WERI-Rb-1 (cell line): ENCODE measurements around the gene SH3PXD2B.

ENCODE experiments used
- DNase-seq: peaks from one replicate; pipeline ENCODE4 v3.0.0-alpha.2; 2020
- H3K27ac ChIP-seq: fragments of 250-450 bp; sonication (Bioruptor Pico); 2 replicates; pipeline ENCODE4 v1.5.1; 2020; ENCODE audit warnings: mild to moderate bottlenecking, moderate library complexity
- H3K27me3 ChIP-seq: fragments of 250-450 bp; sonication (Bioruptor Pico); 2 replicates; pipeline ENCODE4 v1.5.1; 2021; ENCODE audit warnings: mild to moderate bottlenecking, low read depth, moderate library complexity; ENCODE audit not compliant: insufficient read depth, severe bottlenecking
- H3K36me3 ChIP-seq: fragments of 250-450 bp; sonication (Bioruptor Pico); 2 replicates; pipeline ENCODE4 v1.5.1; 2020; ENCODE audit warnings: mild to moderate bottlenecking, moderate library complexity
- H3K4me3 ChIP-seq: 2 replicates; pipeline ENCODE4 v1.5.1; 2011; ENCODE audit warnings: low read depth, mild to moderate bottlenecking, control low read depth, low read length
- H3K9me3 ChIP-seq: fragments of 250-450 bp; sonication (Bioruptor Pico); 2 replicates; pipeline ENCODE4 v1.5.1; 2021; ENCODE audit warnings: mild to moderate bottlenecking, moderate library complexity; ENCODE audit not compliant: severe bottlenecking
- TF ChIP-seq, protein P1 (sequence below): IDR thresholded peaks from 2 replicates; pipeline ENCODE4 v1.5.1; 2011; ENCODE audit warnings: low read depth, mild to moderate bottlenecking, control low read depth, inconsistent platforms, low read length

SH3PXD2B gene

GRCh38 chr5:172498431-172499129 is 44.3 kb upstream of the SH3PXD2B start:
- no peaks in the 10 kb centered on the region for H3K27me3 ChIP-seq
- TF ChIP-seq, protein P1, sequence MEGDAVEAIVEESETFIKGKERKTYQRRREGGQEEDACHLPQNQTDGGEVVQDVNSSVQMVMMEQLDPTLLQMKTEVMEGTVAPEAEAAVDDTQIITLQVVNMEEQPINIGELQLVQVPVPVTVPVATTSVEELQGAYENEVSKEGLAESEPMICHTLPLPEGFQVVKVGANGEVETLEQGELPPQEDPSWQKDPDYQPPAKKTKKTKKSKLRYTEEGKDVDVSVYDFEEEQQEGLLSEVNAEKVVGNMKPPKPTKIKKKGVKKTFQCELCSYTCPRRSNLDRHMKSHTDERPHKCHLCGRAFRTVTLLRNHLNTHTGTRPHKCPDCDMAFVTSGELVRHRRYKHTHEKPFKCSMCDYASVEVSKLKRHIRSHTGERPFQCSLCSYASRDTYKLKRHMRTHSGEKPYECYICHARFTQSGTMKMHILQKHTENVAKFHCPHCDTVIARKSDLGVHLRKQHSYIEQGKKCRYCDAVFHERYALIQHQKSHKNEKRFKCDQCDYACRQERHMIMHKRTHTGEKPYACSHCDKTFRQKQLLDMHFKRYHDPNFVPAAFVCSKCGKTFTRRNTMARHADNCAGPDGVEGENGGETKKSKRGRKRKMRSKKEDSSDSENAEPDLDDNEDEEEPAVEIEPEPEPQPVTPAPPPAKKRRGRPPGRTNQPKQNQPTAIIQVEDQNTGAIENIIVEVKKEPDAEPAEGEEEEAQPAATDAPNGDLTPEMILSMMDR: no peak
- no peak overlapping the region for H3K27ac ChIP-seq
- no peaks in the 10 kb centered on the region for H3K9me3 ChIP-seq
- DNase-seq: no peak
- no peaks in the 10 kb centered on the region for H3K36me3 ChIP-seq
- H3K4me3 ChIP-seq: no peak overlapping the region

GRCh38 chr5:172497591-172498255 is 43.4 kb upstream of the SH3PXD2B start:
- DNase-seq: no peak
- Histone ChIP-seq H3K27me3 (no peaks in the 10 kb centered on the region), H3K9me3 (no peaks in the 10 kb centered on the region), H3K36me3 (no peaks in the 10 kb centered on the region), H3K27ac (no peak overlapping the region), H3K4me3 (no peak overlapping the region)
- TF ChIP-seq, protein P1: no peak

DNA sequence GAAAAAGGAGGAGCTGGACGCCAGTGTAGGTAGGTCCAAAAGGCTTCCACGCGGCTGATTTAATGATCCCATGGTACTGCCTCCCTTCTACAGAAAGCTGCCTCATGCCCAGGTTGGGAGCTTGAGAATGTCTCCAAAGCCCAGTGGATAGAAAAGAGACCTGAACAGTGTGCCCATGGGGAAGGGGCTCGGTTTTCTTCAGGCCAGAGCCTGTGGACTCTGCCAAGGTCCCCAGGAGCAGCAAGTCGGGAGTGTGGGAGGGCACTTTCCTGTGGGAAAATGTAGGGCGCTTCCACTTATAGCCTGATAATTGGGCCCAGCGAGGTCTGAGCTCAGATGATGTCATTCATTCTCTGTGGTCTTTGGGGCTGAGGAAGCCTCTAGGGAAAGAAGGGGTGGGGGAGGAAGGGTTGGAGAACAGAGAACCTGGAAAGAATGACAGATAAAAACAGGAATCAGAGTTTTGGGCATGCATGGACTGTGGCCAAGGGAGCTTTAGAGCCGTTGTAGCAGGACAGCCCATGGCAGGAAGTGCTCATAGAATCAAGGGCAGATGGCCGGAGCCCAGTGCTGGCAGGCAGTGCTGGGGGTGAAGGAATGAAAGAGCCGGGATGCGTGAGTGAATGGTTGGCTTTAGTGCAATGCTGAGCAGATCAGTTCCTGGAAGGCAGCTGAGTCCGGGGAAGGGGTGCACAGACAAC is 42.5 kb upstream of the SH3PXD2B start:
- H3K27ac ChIP-seq: no peak overlapping the region
- H3K36me3 ChIP-seq: no peaks in the 10 kb centered on the region
- no peaks in the 10 kb centered on the region for H3K27me3 ChIP-seq
- H3K4me3 ChIP-seq: no peak overlapping the region
- TF ChIP-seq, protein P1: no peak
- DNase-seq: no peak
- H3K9me3 ChIP-seq: no peaks in the 10 kb centered on the region

GRCh38 chr5:172494630-172495505 is 40.5 kb upstream of the SH3PXD2B start:
- TF ChIP-seq, protein P1: no peak
- DNase-seq: no peak
- H3K27ac ChIP-seq: no peak overlapping the region
- H3K27me3 ChIP-seq: no peaks in the 10 kb centered on the region
- no peak overlapping the region for H3K4me3 ChIP-seq
- H3K9me3 ChIP-seq: no peaks in the 10 kb centered on the region
- no peaks in the 10 kb centered on the region for H3K36me3 ChIP-seq

DNA sequence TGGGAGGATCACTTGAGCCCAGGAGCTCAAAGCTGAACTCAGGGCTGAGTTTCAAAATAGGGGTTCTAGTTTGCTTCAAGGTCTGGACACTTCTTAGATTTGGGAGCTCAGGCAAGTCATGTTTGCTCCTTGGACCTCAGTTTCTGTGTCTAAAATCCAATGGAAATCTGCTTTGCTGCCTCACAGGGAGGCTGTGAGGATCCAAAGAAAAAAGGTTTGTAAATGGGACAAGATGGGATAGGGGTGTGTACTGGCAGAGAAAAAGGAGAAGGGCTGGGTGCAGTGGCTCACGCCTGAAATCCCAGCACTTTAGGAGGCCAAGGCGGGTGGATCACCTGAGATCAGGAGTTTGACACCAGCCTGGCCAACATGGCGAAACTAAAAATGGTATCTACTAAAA is 39.6 kb upstream of the SH3PXD2B start:
- no peak overlapping the region for H3K27ac ChIP-seq
- no peak for DNase-seq
- H3K36me3 ChIP-seq: no peaks in the 10 kb centered on the region
- H3K4me3 ChIP-seq: no peak overlapping the region
- no peaks in the 10 kb centered on the region for H3K27me3 ChIP-seq
- no peaks in the 10 kb centered on the region for H3K9me3 ChIP-seq
- TF ChIP-seq, protein P1: no peak
